Measurements from ENCODE around the gene SESN1. TPM values are rescaled to one million over a fixed set of nuclear protein-coding genes. Genes with fewer than 3 reads are reported as not detected.
A peak's percentile ranks its signal among the peaks of the same experiment; 100 is the strongest.
"Not testable (repeated sequence)": the region's sequence is repeated elsewhere in the genome, so short reads cannot be mapped to it uniquely, and the experiment has no call there.

SESN1 gene
- total RNA-seq, 2 experiments from 2014 or later, result 43.0 to 48.4 TPM

- peaks cover 2% of the 10 kb centered on the region for H3K36me3 Mint-ChIP-seq
- POLR2A ChIA-PET, result no interaction called here
- H3K9me3 Mint-ChIP-seq, result no peaks in the 10 kb centered on the region
- H3K4me3 Mint-ChIP-seq, result no peak overlapping the region
- H3K27me3 Mint-ChIP-seq, result no peaks in the 10 kb centered on the region
- DNase-seq, result no peak
- no peak overlapping the region for H3K27ac Mint-ChIP-seq
- no peak for ATAC-seq (ENCODE audit: low read depth)
- peaks cover 31% of the 10 kb centered on the region for H3K4me1 Mint-ChIP-seq
These were observed 5.7 kb downstream of the SESN1 start for GRCh38 chr6:109088995-109089394.

GRCh38 chr6:109087661-109088264, 6.9 kb downstream of the SESN1 start:
- Mint-ChIP-seq H3K36me3 (peaks cover 2% of the 10 kb centered on the region), H3K4me3 (no peak overlapping the region), H3K9me3 (no peaks in the 10 kb centered on the region), H3K4me1 (peaks cover 27% of the 10 kb centered on the region), H3K27me3 (no peaks in the 10 kb centered on the region), H3K27ac (no peak overlapping the region)
- ATAC-seq (ENCODE audit: low read depth) (no peak), DNase-seq (no peak)
- POLR2A ChIA-PET, result no interaction called here

GRCh38 chr6:109084146-109084545, 10.5 kb downstream of the SESN1 start:
- not testable (repeated sequence) for H3K9me3 Mint-ChIP-seq; H3K27ac Mint-ChIP-seq; DNase-seq; H3K27me3 Mint-ChIP-seq; ATAC-seq (ENCODE audit: low read depth); H3K4me1 Mint-ChIP-seq; H3K4me3 Mint-ChIP-seq; H3K36me3 Mint-ChIP-seq
- POLR2A ChIA-PET, result interaction anchor here (2.8 kb wide), 1 partner anchor 10 kb away, joined by 14 read pairs; the partner anchor contains the start of genes CEP57L1 and SESN1

GRCh38 chr6:109083657-109084056, 11.0 kb downstream of the SESN1 start:
- Mint-ChIP-seq H3K27ac (no peak overlapping the region), H3K27me3 (no peaks in the 10 kb centered on the region), H3K4me3 (no peak overlapping the region), H3K4me1 (peaks cover 2% of the 10 kb centered on the region), H3K36me3 (peaks cover 2% of the 10 kb centered on the region), H3K9me3 (no peaks in the 10 kb centered on the region)
- DNase-seq (no peak), ATAC-seq (ENCODE audit: low read depth) (no peak)
- POLR2A ChIA-PET, result interaction anchor here (2.8 kb wide), 1 partner anchor 11 kb away, joined by 14 read pairs; the partner anchor contains the start of genes CEP57L1 and SESN1

- H3K36me3 Mint-ChIP-seq, result peaks cover under 1% of the 10 kb centered on the region
- no peak for ATAC-seq (ENCODE audit: low read depth)
- H3K4me3 Mint-ChIP-seq, result no peak overlapping the region
- DNase-seq, result no peak
- H3K4me1 Mint-ChIP-seq, result peaks cover under 1% of the 10 kb centered on the region
- H3K27ac Mint-ChIP-seq, result no peak overlapping the region
- H3K9me3 Mint-ChIP-seq, result no peaks in the 10 kb centered on the region
- no peaks in the 10 kb centered on the region for H3K27me3 Mint-ChIP-seq
- POLR2A ChIA-PET, result interaction anchor here (1.5 kb wide), 1 partner anchor 12 kb away, joined by 4 read pairs; no protein-coding TSS in a partner anchor
These were observed 12.5 kb downstream of the SESN1 start for GRCh38 chr6:109082188-109082577.

GRCh38 chr6:109081516-109082187, 13.0 kb downstream of the SESN1 start:
- POLR2A ChIA-PET, result interaction anchor here (1.5 kb wide), 1 partner anchor 12 kb away, joined by 4 read pairs; no protein-coding TSS in a partner anchor
- H3K27ac Mint-ChIP-seq, result no peak overlapping the region
- no peak for ATAC-seq (ENCODE audit: low read depth)
- no peaks in the 10 kb centered on the region for H3K9me3 Mint-ChIP-seq
- H3K4me3 Mint-ChIP-seq, result no peak overlapping the region
- no peak for DNase-seq
- H3K36me3 Mint-ChIP-seq, result no peaks in the 10 kb centered on the region
- H3K4me1 Mint-ChIP-seq, result no peaks in the 10 kb centered on the region
- H3K27me3 Mint-ChIP-seq, result no peaks in the 10 kb centered on the region

GRCh38 chr6:109081026-109081425, 13.6 kb downstream of the SESN1 start:
- H3K27ac Mint-ChIP-seq, result no peak overlapping the region
- H3K27me3 Mint-ChIP-seq, result no peaks in the 10 kb centered on the region
- no peak for ATAC-seq (ENCODE audit: low read depth)
- no peaks in the 10 kb centered on the region for H3K4me1 Mint-ChIP-seq
- no peaks in the 10 kb centered on the region for H3K36me3 Mint-ChIP-seq
- no peak for DNase-seq
- H3K9me3 Mint-ChIP-seq, result no peaks in the 10 kb centered on the region
- no peak overlapping the region for H3K4me3 Mint-ChIP-seq
- POLR2A ChIA-PET, result interaction anchor here (1.5 kb wide), 1 partner anchor 13 kb away, joined by 4 read pairs; no protein-coding TSS in a partner anchor

GRCh38 chr6:109079981-109080380, 14.7 kb downstream of the SESN1 start:
- no peaks in the 10 kb centered on the region for H3K4me1 Mint-ChIP-seq
- no peaks in the 10 kb centered on the region for H3K27me3 Mint-ChIP-seq
- DNase-seq (no peak), ATAC-seq (ENCODE audit: low read depth) (no peak)
- POLR2A ChIA-PET, result interaction anchor here (1.3 kb wide), 1 partner anchor 522 kb away, joined by 3 read pairs; no protein-coding TSS in a partner anchor
- H3K36me3 Mint-ChIP-seq, result no peaks in the 10 kb centered on the region
- H3K9me3 Mint-ChIP-seq, result no peaks in the 10 kb centered on the region
- no peak overlapping the region for H3K27ac Mint-ChIP-seq
- H3K4me3 Mint-ChIP-seq, result no peak overlapping the region

- DNase-seq, result no peak
- H3K4me1 Mint-ChIP-seq, result peaks cover 10% of the 10 kb centered on the region
- no peaks in the 10 kb centered on the region for H3K27me3 Mint-ChIP-seq
- H3K4me3 Mint-ChIP-seq, result no peak overlapping the region
- POLR2A ChIA-PET, result interaction anchor here (1.4 kb wide), 1 partner anchor 18 kb away, joined by 3 read pairs; the partner anchor contains the start of gene SESN1
- H3K27ac Mint-ChIP-seq, result no peak overlapping the region
- no peaks in the 10 kb centered on the region for H3K9me3 Mint-ChIP-seq
- no peak for ATAC-seq (ENCODE audit: low read depth)
- H3K36me3 Mint-ChIP-seq, result no peaks in the 10 kb centered on the region
These were observed 18.3 kb downstream of the SESN1 start for GRCh38 chr6:109076377-109076776.

- POLR2A ChIA-PET, result interaction anchor here (1.4 kb wide), 1 partner anchor 19 kb away, joined by 3 read pairs; the partner anchor contains the start of gene SESN1
- H3K9me3 Mint-ChIP-seq, result no peaks in the 10 kb centered on the region
- H3K27ac Mint-ChIP-seq, result no peak overlapping the region
- no peaks in the 10 kb centered on the region for H3K36me3 Mint-ChIP-seq
- no peak overlapping the region for H3K4me3 Mint-ChIP-seq
- H3K4me1 Mint-ChIP-seq, result peaks cover 15% of the 10 kb centered on the region
- H3K27me3 Mint-ChIP-seq, result no peaks in the 10 kb centered on the region
- no peak for DNase-seq
- ATAC-seq (ENCODE audit: low read depth), result no peak
These were observed 18.7 kb downstream of the SESN1 start for GRCh38 chr6:109075934-109076333.

- Mint-ChIP-seq H3K36me3 (no peaks in the 10 kb centered on the region), H3K4me3 (no peak overlapping the region), H3K9me3 (no peaks in the 10 kb centered on the region), H3K27me3 (no peaks in the 10 kb centered on the region), H3K27ac (no peak overlapping the region), H3K4me1 (peaks cover 16% of the 10 kb centered on the region)
- ATAC-seq (ENCODE audit: low read depth) (no peak), DNase-seq (no peak)
- POLR2A ChIA-PET, result no interaction called here
These were observed 20.6 kb downstream of the SESN1 start for GRCh38 chr6:109074133-109074415.

GRCh38 chr6:109073344-109074132, 21.1 kb downstream of the SESN1 start:
- POLR2A ChIA-PET, result interaction anchor here (0.7 kb wide), 1 partner anchor 21 kb away, joined by 4 read pairs; the partner anchor contains the start of gene SESN1
- H3K9me3 Mint-ChIP-seq, result no peaks in the 10 kb centered on the region
- H3K27me3 Mint-ChIP-seq, result no peaks in the 10 kb centered on the region
- no peak overlapping the region for H3K27ac Mint-ChIP-seq
- no peak overlapping the region for H3K4me3 Mint-ChIP-seq
- H3K36me3 Mint-ChIP-seq, result no peaks in the 10 kb centered on the region
- DNase-seq, result no peak
- peaks cover 16% of the 10 kb centered on the region for H3K4me1 Mint-ChIP-seq
- peak; percentile 59 for ATAC-seq (ENCODE audit: low read depth)

GRCh38 chr6:109071125-109071917, 23.3 kb downstream of the SESN1 start:
- no peak for DNase-seq
- H3K4me3 Mint-ChIP-seq, result peak overlapping the region; percentile 67
- H3K27me3 Mint-ChIP-seq, result no peaks in the 10 kb centered on the region
- H3K9me3 Mint-ChIP-seq, result no peaks in the 10 kb centered on the region
- H3K27ac Mint-ChIP-seq, result peak overlapping the region; percentile 57
- no peak for ATAC-seq (ENCODE audit: low read depth)
- POLR2A ChIA-PET, result interaction anchor here (0.6 to 2.0 kb wide), 6 partner anchors 21 to 189 kb away, joined by 3 to 12 read pairs (median 6); partner anchors contain the start of gene SESN1
- peaks cover 18% of the 10 kb centered on the region for H3K4me1 Mint-ChIP-seq
- H3K36me3 Mint-ChIP-seq, result peaks cover 2% of the 10 kb centered on the region

All from activated naive CD8-positive, alpha-beta T cell treated with anti-CD3 and anti-CD28 coated beads, Interleukin-2, amount 10 ng/mL, durations not matched to agents 7 days and 5 days (primary cell).